ENCODE results near the gene ARSJ. TPM values are rescaled to one million over a fixed set of nuclear protein-coding genes. Genes with fewer than 3 reads are reported as not detected.

Gene ARSJ
- total RNA-seq, result 29.0 and 40.2 TPM in 2 replicates

GRCh38 chr4:113979148-113979904 is at the start of gene ARSJ:
ARSJ (minus strand) TSS chr4:113979647; CDS start chr4:113978834, 813 bp downstream.

Other genes starting within 250 kb of the ARSJ start
- 225 and 259 TPM in 2 replicates for gene CAMK2D, start 217.9 kb downstream of the ARSJ start, total RNA-seq